Endothelial cell of umbilical vein (primary cell): ENCODE data around the gene DGCR8. TPM values are rescaled to one million over a fixed set of nuclear protein-coding genes. Genes with fewer than 3 reads are reported as not detected.

Experiments
- BruUV-seq: library from RNA; stranded (reverse); fragments of 400-500 nt; replicated peaks from 2 replicates; lab custom pipeline; 2021; lab: Mats Ljungman, UMichigan
- CTCF ChIA-PET: fragments of 300-600, 350-600 bp; sonication (Branson Sonifier 250); formaldehyde crosslinking; loops from one replicate; lab custom pipeline; 2021; ENCODE audit warnings: antibody characterized with exemption, inconsistent platforms; lab: Charles Lee
- POLR2A ChIA-PET: fragments of 300-600, 350-600 bp; sonication (Branson Sonifier 250); formaldehyde crosslinking; loops from one replicate; lab custom pipeline; 2021; ENCODE audit warnings: antibody characterized with exemption, inconsistent platforms; lab: Charles Lee
- DNase-seq: peaks from one replicate; pipeline ENCODE4 v3.0.0-alpha.2; 2011; ENCODE audit warnings: low read depth, low spot score
- FAIRE-seq: peaks from 2 replicates; lab custom pipeline; 2011; peaks lifted over from hg19 to GRCh38; lab: Jason Lieb, UNC
- H2AFZ ChIP-seq: 2 replicates; pipeline ENCODE4 v1.6.0; 2012; ENCODE audit warnings: low read depth, low read length, control low read depth, inconsistent platforms
- H3K27ac ChIP-seq: 2 replicates; pipeline ENCODE4 v1.5.1; 2011; ENCODE audit warnings: low read depth, mild to moderate bottlenecking, control low read depth, low read length, moderate library complexity; ENCODE audit not compliant: insufficient read depth
- H3K27me3 ChIP-seq, 2 experiments: 2 replicates each; pipeline versions ENCODE4 v1.6.0 to v1.6.1; 2011; ENCODE audit warnings: low read length in 2 of 2, mixed read lengths in 1 of 2; ENCODE audit not compliant: control insufficient read depth in 2 of 2, insufficient read depth in 2 of 2
- H3K36me3 ChIP-seq, 2 experiments: 2 replicates in 1 of 2; 3 replicates in 1 of 2; pipeline ENCODE4 v1.5.1; 2011; ENCODE audit warnings: low read length in 2 of 2, mild to moderate bottlenecking in 1 of 2, moderate library complexity in 1 of 2; ENCODE audit not compliant: control insufficient read depth in 2 of 2, insufficient read depth in 2 of 2; ENCODE audit errors: extremely low read depth in 1 of 2
- H3K4me1 ChIP-seq: 3 replicates; pipeline ENCODE4 v1.5.1; 2011; ENCODE audit warnings: mild to moderate bottlenecking, low read length; ENCODE audit not compliant: control insufficient read depth, insufficient read depth; ENCODE audit errors: extremely low read depth
- H3K4me2 ChIP-seq: 2 replicates; pipeline ENCODE4 v1.6.1; 2011; ENCODE audit warnings: low read length, control low read depth, mixed read lengths; ENCODE audit not compliant: insufficient read depth
- H3K4me3 ChIP-seq, 3 experiments: fragments of 200-600 bp in 1 of 3; sonication (generic), shearing (Covaris generic) in 1 of 3; replicated peaks in 1 of 3; 2 replicates each; pipeline ENCODE4 v1.5.1; 2011 to 2016; ENCODE audit warnings: control low read depth in 3 of 3, low read length in 3 of 3, mild to moderate bottlenecking in 2 of 3, inconsistent platforms in 1 of 3, low read depth in 1 of 3, moderate library complexity in 1 of 3; ENCODE audit not compliant: insufficient read depth in 1 of 3
- H3K79me2 ChIP-seq: 2 replicates; pipeline ENCODE4 v1.6.0; 2012; ENCODE audit warnings: low read length, inconsistent platforms; ENCODE audit not compliant: control insufficient read depth, insufficient read depth
- H3K9ac ChIP-seq: replicated peaks from 2 replicates; pipeline ENCODE3; 2011; ENCODE audit warnings: low read length, control low read depth; ENCODE audit not compliant: insufficient read depth; ENCODE audit errors: extremely low read depth
- H3K9me1 ChIP-seq: replicated peaks from 3 replicates; pipeline ENCODE4 v1.6.0; 2011; ENCODE audit warnings: mild to moderate bottlenecking, low read length; ENCODE audit not compliant: control insufficient read depth, insufficient read depth; ENCODE audit errors: extremely low read depth
- H3K9me3 ChIP-seq: replicated peaks from 2 replicates; pipeline ENCODE4 v1.5.1; 2012; ENCODE audit warnings: low read length, inconsistent platforms; ENCODE audit not compliant: control insufficient read depth, insufficient read depth
- H4K20me1 ChIP-seq: replicated peaks from 2 replicates; pipeline ENCODE3; 2011; ENCODE audit warnings: mild to moderate bottlenecking, low read length; ENCODE audit not compliant: control insufficient read depth, insufficient read depth; ENCODE audit errors: extremely low read depth
- EZH2 ChIP-seq: IDR thresholded peaks from 2 replicates; pipeline ENCODE4 v1.6.1; 2012; ENCODE audit warnings: borderline replicate concordance, low read depth, mild to moderate bottlenecking, moderate library complexity, low read length, inconsistent platforms; ENCODE audit not compliant: severe bottlenecking
- FOS ChIP-seq: IDR thresholded peaks from 2 replicates; pipeline ENCODE4 v1.6.1; 2011; ENCODE audit warnings: mild to moderate bottlenecking, low read length, moderate library complexity, borderline replicate concordance; ENCODE audit not compliant: insufficient read depth
- GATA2 ChIP-seq: IDR thresholded peaks from 2 replicates; pipeline ENCODE4 v1.7.0; 2011; ENCODE audit warnings: low read depth, mild to moderate bottlenecking, moderate library complexity, mixed read lengths, low read length; ENCODE audit not compliant: insufficient read length, insufficient read depth
- JUN ChIP-seq: IDR thresholded peaks from 2 replicates; pipeline ENCODE4 v1.6.1; 2011; ENCODE audit warnings: borderline replicate concordance, low read depth; ENCODE audit not compliant: insufficient read length, insufficient read depth
- MYC ChIP-seq: IDR thresholded peaks from one replicate; pipeline ENCODE4 v1.6.1; 2011; ENCODE audit warnings: mild to moderate bottlenecking, low read depth, low read length
- POLR2A ChIP-seq: IDR thresholded peaks from 2 replicates; pipeline ENCODE4 v1.6.1; 2012; ENCODE audit warnings: low read depth, mild to moderate bottlenecking, control low read depth, low read length
- POLR2AphosphoS5 ChIP-seq: IDR thresholded peaks from 2 replicates; pipeline ENCODE4 v1.6.1; 2012; ENCODE audit warnings: low read depth, mild to moderate bottlenecking, control low read depth, low read length, moderate library complexity; ENCODE audit not compliant: insufficient read depth
- dilution Hi-C: fragments of 300-500 bp; cut with MboI; formaldehyde crosslinking; loops from one replicate; pipeline ENCODE4 v1.15.0; 2019; ENCODE audit warnings: low sequenced_read_pairs; ENCODE audit not compliant: extremely low pct_ligation_motif_present
- intact Hi-C: fragments of 100-400 bp; cut with micrococcal nuclease; formaldehyde crosslinking; loops from one replicate; pipeline ENCODE4 v1.10.0; 2022
- polyA plus RNA-seq, 4 experiments: library from polyadenylated mRNA; depleted of rRNA in 3 of 4; stranded (reverse) in 3 of 4; unstranded in 1 of 4; fragments of >200 nt; gene quantifications; 2 replicates each; pipeline versions ENCODE4 v1.2.1 to v1.2.3, GENCODE V29; 2011 to 2012; ENCODE audit warnings: missing spikeins in 1 of 4
- total RNA-seq: library from RNA; stranded (reverse); gene quantifications from 2 replicates; pipeline ENCODE4 v1.2.3, GENCODE V29; 2021
- TF ChIP-seq, protein P1 (sequence below): IDR thresholded peaks from 2 replicates; pipeline ENCODE4 v1.6.1; 2011; ENCODE audit not compliant: insufficient read depth, insufficient read length
- TF ChIP-seq, protein P2 (sequence below), 2 donors: IDR thresholded peaks; 1 replicate in 1 of 2; 2 replicates in 1 of 2; pipeline ENCODE4 v1.5.1; 2011; ENCODE audit warnings: low read length in 2 of 2, mild to moderate bottlenecking in 2 of 2, moderate library complexity in 2 of 2, control low read depth in 1 of 2, inconsistent platforms in 1 of 2, low read depth in 1 of 2; ENCODE audit not compliant: insufficient read depth in 1 of 2; ENCODE audit errors: extremely low read depth in 1 of 2

Gene DGCR8
- total and polyA plus RNA-seq, 2 donors (not counting 3 experiments of a cell fraction or from before 2014, with no cell fraction given), result 32.7 to 64.2 TPM

DNA sequence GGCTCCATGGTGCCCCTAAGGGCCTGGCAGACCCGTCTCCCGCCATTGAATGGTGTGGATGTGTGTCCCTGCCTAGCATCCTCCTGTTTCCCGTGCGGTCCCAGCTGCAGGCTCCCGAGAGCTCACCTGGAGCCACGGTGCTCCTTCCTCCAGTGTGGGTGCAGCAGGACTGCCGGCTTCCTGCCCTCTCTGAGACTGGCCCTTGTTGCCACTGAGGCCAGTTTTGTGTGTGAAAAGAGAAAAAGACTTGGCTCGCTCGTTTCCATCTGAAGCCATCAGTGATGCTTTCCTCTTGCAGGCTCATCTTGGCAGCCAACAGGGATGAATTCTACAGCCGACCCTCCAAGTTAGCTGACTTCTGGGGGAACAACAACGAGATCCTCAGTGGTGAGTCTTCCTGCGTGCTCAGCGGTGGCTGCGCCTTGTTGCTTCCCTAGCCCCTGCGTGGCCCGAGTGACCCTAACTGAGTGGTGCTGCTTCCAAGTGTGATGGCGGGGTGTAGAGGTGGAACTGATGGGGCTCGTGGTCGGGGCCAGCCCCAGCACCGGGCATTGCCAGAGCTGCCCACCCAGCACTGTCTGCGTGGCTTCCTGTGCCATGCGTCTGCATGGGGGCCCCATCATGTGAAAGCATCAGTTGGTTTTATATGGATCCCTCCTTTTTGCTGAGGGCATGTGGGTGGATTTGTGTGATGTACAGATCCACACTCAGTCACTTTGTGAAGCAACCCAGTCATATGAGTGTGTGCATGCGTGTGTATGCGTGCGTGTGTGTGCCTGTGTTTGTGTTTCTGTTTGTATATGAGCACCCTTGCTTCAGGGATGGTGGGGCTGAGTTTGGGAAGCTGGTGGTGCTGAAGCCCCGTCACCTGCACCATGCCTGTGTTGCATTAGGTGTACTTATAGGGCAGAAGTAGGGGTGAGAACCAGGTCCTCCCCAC is 36.7 kb upstream of the DGCR8 start:
- TF ChIP-seq, protein P1, sequence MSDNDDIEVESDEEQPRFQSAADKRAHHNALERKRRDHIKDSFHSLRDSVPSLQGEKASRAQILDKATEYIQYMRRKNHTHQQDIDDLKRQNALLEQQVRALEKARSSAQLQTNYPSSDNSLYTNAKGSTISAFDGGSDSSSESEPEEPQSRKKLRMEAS, result no peak
- no peak for TF ChIP-seq GATA2
- TF ChIP-seq EZH2, result no peak
- TF ChIP-seq, protein P2, sequence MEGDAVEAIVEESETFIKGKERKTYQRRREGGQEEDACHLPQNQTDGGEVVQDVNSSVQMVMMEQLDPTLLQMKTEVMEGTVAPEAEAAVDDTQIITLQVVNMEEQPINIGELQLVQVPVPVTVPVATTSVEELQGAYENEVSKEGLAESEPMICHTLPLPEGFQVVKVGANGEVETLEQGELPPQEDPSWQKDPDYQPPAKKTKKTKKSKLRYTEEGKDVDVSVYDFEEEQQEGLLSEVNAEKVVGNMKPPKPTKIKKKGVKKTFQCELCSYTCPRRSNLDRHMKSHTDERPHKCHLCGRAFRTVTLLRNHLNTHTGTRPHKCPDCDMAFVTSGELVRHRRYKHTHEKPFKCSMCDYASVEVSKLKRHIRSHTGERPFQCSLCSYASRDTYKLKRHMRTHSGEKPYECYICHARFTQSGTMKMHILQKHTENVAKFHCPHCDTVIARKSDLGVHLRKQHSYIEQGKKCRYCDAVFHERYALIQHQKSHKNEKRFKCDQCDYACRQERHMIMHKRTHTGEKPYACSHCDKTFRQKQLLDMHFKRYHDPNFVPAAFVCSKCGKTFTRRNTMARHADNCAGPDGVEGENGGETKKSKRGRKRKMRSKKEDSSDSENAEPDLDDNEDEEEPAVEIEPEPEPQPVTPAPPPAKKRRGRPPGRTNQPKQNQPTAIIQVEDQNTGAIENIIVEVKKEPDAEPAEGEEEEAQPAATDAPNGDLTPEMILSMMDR (IDR thresholded peaks at IDR 0.05; ENCODE audit: extremely low read depth in 1 of 2, insufficient read depth in 1 of 2, low read depth in 1 of 2, low read length in 2 of 2), result no peak
- no peak for TF ChIP-seq FOS
- TF ChIP-seq POLR2A, result no peak
- TF ChIP-seq MYC, result no peak
- TF ChIP-seq JUN, result no peak
- no peak for TF ChIP-seq POLR2AphosphoS5
- Histone ChIP-seq H3K27ac (no peak overlapping the region), H3K79me2 (no peaks in the 10 kb centered on the region), H3K9me3 (no peaks in the 10 kb centered on the region), H3K4me1 (no peaks in the 10 kb centered on the region), H3K4me2 (no peak overlapping the region), H3K36me3 (peaks cover 0 to 16% of the 10 kb centered on the region in 2 experiments), H3K4me3 (no peak overlapping the region), H3K9me1 (no peaks in the 10 kb centered on the region), H2AFZ (no peak overlapping the region), H4K20me1 (no peaks in the 10 kb centered on the region), H3K9ac (no peak overlapping the region), H3K27me3 (no peaks in the 10 kb centered on the region)
- intact Hi-C loops (no loop called here), dilution Hi-C loops (no loop called here)
- ChIA-PET CTCF (no interaction called here), POLR2A (no interaction called here)
- no TSS peak for BruUV-seq
- no peak for DNase-seq
- no peak for FAIRE-seq
